OCI-M2 (cell line): Measurements from ENCODE around the gene CFDP1.

Experiments
- DNase-seq: peaks from one replicate; lab custom pipeline; 2025; ENCODE audit not compliant: unreplicated experiment; lab: John Stamatoyannopoulos, UW

Gene CFDP1

DNA sequence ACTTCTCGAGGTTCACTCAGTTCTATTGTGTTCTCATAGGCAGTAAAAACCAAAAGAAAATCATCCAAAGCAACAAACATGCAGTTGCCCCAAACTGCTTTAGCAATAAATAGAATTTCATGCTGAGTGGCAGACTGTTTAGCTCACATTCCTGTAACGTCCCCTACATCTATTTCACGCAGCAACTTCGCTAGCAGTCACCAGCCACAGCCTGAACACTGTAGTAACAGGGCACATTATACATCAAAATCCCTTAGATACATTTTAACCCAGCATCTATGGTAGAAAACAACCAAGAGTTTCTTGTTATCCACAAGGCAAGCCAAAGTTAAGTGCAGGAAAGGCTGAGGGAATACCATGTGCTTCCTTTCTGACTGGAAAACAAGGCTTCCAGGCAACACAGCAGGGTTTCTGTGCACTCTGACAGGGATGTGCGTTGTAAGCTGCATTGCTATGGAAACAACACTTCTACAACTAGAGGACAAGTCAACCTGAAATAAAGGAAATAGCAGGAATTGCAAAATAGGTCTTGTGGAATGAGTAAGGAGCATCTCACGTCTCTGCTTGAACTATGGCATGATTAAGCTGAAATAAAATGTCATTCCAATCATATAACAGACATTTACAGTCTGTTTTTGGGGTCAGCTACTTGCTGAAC is 55.4 kb downstream of the CFDP1 start:
- DNase-seq: no peak

DNA sequence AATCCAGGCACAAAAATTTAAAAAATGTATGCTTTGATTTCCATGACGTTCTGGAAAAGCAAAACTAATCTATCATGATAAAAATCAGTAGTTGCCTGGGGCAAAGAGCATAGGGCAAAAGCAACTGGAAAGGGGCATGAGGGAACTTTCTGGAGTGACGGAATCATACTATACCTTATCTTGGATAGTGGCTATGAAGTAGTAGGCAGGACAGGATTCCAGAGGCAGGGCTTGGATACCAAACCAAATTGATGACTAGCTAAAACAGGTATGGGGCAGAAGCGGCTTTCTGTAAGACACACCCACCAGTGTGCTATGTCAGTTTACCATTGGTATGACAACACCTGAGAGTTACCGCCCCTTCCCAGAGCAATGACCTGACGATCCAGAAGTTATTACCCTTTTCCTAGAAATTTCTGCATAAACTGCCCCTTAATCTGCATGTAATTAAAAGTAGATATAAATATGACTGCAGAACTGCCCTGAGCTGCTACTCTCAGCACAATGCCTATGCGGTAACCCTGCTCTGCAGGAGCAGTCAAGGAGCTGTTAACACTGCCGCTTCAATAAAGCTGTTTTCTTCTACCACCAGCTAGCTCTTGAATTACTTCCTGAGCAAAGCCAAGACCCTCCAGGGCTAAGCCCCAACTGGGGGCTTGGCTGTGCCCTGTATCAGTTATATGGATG is 56.7 kb downstream of the CFDP1 start:
- no peak for DNase-seq

DNA sequence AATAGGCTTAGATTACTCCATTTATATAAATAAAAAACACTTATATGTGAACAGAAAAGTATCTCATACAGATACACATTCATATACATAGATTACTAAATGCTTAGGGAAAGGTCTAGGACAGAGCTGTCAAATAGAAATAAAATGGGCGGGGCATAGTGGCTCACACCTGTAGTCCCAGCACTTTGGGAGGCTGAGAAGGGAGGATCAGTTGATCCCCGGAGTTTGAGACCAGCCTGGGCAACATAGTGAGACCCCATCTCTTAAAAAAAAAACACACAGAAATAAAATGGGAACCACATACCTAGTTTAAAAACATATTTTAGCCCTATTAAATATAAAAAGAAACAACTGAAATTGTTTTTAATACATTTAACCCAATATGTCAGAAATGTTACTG is 58.9 kb downstream of the CFDP1 start:
- no peak for DNase-seq

DNA sequence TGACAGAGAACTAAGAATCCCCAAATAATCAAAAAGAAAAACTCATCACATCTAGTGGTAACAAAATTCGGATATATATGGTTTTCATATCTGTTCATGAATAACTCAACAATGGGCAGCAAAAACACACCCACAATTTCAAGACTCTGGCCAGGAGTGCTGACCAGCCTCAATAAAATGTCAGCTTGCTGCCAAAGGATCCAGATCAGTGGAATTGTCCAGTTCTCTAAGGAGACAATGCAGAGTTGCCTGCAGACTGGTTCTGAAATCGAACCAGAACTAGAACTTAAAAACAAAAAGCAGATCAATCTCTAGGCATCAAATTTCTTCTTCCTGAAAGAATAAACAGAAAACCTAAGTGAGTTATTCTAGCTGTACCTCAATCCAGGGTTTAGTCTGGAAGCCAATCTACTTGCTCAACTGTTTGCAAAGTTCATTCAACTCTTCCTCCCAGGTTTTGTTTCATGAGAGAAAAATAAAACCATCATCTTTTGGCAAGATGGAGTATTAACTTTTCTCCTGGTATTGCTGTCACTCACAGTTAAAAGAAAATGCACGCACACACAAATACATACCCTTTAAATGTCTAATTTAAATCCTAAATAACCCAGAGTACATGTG is 61.0 kb downstream of the CFDP1 start:
- DNase-seq: no peak

DNA sequence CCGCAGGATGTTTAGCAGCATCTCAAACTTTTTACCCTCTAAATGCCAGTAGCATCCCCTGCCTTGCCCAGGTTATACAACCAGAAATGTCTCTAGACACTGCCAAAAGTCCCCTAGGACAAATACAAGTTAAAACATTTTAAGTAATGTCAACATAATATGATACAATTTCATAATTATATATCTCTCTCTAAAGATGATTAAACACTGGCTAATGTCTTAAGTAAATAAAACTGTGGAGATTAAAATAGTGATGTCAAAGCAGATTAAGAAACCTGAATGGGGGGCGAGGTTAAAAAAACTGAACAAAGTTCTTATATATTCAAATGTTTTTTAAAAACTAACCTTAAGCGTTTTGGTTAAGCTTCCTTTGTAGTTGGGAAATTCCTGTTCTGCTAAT is 62.1 kb downstream of the CFDP1 start:
- DNase-seq: no peak

DNA sequence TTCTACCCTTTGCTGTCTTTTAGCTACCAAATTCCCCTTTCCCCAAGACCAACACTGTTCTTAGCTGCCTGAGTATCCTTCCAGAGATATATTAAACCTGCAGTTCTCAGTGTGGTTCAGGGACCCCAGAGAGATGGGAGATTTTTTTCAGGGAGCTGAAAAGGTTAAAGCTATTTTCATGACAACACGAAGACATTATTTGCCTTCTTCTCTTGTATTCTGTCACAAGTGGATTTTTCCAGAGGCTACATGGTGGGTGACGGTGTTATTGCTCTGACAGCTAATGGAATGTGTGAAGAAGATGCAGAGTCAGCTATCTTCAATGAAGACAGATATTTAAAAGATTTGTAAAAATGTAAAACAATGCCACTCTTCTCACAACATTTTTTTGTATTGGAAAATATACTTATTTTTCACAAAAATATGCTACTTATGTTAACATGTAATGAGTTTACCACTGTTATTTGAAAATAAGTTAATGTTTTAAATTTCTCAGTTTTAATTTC is 69.0 kb downstream of the CFDP1 start:
- DNase-seq: no peak

DNA sequence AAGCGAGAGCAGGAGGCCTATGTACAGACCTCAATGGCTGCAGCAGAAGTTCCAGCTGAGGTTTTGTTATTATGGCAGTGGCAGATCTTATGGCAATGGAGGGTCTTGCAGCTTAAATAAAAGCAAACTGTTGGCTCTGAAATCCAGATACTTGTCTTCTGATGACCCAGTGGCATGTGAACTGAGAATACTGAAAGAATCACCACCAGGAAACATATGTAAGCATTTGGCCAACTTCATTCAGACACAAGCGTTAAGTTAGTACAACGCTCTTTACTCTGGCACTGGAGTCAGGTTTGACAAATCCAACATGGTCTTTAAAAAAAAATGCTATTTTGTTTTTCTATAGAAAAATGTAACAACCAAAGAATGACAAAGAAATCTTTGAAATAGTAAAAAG is 70.5 kb downstream of the CFDP1 start:
- DNase-seq: no peak

DNA sequence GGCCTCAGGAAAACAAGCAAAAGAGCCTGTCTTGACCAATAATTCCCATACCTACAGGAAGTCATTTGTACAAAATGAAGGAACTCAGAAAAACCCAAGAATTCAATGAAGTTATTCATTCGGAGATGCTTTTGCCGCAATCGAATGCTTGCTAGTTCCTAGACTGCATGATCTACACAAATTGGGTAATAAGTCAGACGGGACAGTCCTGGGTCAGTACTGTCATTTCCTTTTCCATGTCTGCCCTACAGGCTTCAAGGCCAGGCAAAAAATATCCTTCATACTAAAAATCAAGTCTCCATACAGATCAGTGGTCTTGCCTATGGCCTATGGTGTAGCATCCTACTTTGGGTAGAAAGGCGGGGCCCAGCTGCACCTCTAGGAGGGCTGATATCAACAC is 71.4 kb downstream of the CFDP1 start:
- no peak for DNase-seq

DNA sequence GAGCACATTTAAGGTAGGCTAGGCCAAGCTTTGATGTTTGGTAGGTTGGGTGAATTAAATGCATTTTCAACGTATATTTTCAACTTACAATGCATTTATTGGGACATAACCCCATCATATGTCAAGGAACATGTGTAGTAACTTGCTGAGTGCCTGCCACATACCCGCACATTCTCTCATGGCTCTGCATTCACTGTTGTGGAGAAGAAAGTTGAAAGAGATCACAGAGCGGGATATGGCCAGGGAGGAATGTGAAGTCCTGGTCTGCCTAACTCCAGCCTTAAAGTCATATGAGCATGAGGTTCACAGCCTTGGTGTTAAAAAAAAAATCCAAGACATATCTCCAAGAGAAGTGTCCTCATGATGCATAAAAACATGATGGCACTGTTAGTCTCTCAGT is 79.1 kb downstream of the CFDP1 start:
- DNase-seq: no peak

DNA sequence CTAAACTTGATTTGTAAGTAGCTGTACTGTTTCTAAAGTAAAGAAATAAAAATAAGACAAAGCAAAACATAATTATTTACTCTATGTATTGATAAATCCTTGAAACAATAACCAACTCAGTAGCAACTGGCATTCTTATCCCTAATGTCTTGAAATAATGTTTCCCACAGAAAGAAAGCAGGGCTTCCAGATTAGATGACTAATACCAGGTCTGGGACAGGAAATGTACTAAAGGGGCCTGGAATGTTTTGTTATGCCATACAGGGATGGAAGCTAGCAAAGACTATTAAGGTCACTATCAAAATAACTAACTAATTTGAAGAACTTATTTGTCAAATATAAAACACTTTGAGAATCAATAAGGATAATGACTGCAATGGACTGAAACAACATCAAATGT is 82.1 kb downstream of the CFDP1 start:
- DNase-seq: no peak

DNA sequence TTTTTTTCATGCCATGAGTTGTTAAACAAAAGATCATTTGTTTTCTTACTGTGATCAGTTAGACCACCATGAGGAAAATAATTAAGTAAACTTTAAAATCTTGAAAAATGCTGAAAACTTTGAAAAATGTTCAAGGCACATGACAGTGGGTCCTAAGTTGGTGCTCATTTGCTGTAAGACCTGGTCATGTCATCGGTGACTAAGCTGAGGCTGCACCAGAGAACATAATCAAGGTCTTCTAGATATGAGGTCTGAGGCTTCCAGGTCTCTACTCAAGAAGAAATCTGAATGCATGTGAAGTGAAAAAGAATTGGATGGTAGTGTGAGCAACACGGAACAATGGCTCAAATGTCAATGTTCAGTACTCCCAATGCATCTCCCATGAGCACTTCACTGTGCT is 87.6 kb downstream of the CFDP1 start:
- DNase-seq: no peak

DNA sequence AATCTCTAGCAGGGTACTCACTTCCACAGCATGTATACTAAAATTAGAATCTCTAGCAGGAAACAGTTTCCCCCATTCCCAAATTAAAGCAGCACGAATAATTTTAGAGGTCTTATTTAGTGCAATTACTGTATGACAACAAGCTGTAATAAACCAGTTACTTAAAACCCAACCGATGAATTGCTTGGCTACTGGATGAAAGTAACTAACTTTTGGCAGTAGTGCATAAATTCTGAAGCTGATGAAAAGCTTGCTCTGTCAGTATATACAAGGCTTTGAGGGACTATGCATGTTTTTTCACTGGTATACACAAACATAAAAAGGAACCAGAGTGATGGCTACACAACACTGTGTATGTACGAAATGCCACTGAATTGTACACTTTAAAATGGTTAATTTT is 89.4 kb downstream of the CFDP1 start:
- no peak for DNase-seq

DNA sequence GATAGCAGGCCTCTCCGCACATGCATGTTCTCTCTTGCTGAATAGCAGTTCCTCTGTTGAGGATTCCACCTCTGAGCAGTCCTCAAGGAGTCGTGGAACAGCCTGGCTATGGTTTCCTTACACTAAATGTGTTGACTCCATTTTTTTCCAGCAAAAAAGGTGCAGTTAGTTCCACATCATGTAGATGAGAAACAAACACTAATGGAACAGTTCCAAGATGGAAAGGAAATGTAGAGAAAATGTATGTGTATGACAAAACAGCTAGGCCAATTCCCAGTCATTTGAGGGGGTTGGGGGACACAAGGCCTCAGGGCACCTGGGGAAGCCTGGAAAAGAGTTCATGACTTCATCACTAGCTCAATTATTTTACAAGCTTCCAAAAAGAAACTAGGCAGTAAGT is 90.0 kb downstream of the CFDP1 start:
- DNase-seq: no peak

DNA sequence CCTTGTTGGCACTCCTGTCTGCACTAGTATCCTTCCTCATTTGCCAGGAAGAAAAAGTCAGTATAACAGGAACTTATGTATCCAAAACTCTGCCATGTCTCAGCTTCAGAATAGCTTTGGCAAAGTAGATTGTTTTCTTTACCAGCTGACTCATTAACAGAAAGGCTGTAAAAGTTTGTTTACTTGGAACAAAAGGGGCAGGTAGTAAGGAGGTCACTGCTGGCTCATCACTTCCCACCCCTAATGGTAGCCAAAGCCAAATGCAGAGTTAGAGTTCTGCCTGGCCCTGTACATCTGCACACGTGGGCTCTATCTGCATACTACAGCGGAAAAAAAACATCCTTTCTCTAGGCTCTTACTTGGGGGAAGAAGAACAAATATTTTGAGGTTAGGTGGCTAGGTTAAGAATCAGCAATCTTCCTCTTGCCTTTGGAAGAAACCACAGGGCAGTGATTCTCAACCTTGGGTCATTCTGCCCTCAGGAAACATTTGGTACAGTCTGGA is 90.9 kb downstream of the CFDP1 start:
- DNase-seq: no peak

DNA sequence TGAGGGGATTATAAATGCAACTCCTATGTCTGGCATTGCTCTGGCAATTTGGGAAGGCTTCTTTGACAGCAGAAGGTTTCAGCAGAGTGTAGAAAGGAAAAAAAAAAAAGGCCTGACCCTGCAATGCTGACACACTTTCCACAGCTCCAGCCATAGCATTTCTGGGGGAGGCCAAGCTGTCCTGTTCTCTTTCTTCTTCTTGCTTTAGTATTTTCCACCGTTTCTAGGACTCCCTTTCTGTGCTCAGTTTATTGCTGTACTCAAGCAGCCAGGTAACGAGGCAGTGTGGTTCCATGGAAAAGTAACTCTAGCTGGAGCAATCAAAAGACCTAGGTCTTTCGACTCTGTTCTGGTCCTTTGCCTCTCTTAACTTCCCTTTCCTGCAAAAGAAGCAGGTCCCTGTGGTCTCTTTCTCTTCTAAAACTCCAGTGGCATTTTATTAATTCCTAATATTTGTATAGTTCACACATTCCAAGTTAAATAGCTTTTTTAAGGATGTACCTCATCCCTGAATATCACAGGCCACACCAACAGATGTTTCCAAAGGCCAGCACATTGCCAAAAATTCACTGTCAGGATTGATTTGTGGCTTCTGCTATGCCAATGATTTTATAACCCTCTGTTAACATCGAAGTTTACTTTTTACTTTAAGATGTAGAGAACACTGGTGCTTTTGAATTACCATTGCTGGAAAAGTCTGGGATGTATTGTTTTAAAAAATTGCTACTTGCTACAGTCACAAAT is 91.6 kb downstream of the CFDP1 start:
- DNase-seq: no peak

DNA sequence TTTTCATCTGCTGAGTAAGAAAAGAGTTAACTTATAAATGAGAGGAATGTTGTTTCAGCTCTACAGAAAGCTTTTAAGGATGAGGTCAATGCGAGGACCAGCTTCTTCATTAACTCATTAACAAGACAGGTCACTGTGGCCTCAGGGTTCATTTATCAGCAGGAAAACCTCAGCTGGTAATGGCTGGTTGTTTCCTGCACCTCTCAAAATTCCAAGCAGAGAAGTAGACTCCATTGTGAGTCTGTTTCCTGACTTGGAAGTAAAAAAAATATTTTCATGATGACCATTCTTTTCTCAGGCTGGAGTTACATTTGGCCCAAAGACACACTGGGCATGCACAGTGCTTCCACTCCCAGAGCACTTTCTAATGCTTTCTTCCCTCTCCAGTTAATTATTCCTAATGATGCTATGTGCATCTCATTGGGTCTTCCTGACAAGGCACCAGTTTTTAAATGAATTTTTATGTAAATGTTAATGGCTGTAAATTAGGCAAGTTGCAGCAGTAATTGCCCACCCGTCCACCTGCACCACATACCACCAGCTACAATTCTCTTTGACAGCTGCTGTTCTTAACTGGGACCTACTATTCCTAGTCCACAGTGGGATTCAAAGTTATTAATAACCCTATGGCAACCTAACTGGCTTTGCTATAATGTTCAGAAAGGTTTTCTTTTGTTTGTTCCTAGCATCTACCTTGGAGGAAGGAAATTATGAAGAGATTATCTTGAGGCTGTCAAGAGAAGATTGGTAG is 92.4 kb downstream of the CFDP1 start:
- no peak for DNase-seq

DNA sequence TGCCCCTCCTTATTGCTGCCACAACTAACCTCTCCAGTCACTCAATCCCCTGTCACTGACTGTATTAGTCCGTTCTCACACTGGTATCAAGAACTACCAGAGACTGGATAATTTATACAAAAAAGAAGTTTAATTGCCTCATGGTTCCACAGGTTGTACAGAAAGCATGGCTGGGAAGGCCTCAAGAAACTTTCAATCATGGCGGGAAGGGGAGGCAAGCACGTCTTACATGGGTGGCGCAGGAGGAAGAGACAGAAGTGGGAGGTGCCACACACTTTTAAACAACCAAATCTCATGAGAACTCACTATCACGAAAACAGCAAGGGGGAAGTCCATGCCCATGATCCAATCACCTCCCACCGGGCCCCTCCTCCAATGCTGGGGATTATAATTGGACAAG is 95.9 kb downstream of the CFDP1 start:
- DNase-seq: no peak

DNA sequence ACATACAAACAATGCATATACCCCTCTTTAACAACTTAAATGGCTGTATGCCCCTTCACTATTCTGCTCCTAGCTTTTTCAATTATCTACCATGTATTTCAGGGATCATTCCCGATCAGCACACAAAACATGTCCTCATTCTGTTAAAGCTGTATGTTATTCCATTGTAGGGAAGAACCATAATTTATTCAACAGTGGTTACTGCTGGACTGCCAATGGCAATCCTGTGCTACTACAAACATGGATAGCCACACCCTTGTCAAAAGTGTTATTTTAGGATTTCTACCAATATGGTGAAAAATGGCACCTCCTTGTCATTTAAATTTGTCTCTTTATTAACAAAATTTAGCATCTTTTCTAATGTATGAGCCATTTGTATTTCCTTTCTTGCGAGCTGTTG is 96.8 kb downstream of the CFDP1 start:
- DNase-seq: no peak

DNA sequence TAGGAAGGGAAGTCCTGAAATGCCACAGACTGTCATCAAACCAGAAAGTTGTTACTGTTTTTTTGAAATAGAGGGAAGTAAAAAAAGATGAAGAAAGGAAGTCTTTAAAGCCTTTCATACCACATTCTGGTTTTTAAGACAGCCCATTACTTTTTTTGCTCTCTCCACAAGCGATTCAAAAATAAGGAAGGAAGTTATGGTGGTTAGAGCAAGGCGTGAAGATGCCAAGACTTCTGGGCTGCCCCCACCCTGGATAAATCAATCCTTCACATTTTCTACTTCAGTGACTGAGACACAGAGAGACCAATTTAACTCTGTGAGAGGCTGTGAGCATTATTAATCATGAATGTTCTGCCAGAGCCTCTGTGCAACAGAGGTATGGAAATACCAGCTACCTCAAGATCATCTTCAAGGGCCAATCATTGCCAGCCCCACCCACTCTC is 99.6 kb downstream of the CFDP1 start:
- DNase-seq: no peak

DNA sequence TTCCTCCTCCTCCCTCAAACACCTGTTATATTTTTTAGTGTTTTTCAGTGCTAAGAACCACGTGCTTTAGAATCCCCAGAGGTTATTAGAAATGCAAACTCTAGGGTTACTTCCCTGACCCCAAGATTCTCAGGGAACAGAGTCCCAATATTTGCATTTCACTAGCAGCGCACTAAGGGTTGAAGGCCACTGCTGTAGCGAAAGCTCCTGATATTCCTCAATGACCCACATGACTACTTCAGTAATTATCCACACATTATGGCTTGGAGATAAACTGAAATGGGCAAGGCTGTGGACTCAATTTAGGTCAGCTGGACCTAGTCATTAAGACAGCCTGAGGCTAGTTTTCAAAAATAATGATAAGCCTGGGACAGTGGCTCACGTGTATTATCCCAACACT is 103.4 kb downstream of the CFDP1 start:
- DNase-seq: no peak

DNA sequence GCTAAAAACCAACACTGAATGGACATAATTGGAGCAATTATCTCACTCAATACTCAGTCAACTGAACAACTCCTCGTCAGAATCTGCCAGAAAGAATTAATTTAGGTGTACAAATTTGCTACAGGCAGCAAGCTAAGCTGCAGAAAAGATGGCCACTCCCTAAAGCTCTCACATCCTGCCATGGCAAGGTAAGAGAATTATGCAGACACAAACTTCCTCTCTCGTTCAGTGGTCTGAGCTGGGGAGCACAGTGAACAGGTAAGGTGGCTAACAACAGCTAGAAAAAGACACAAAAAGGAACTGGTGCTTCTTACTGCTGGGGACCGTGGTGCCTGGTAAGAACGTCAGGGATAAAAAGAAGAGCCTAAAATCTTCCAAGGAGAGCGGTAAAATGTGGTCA is 107.0 kb downstream of the CFDP1 start:
- no peak for DNase-seq
